ENCODE results near the gene PSTK. TPM values are rescaled to one million over a fixed set of nuclear protein-coding genes. Genes with fewer than 3 reads are reported as not detected.

The PSTK gene
- total and polyA plus RNA-seq, 9 of the 15 experiments (the other 6 are each of a cell fraction or from before 2014, with no cell fraction given): 13.2 to 49.7 (median 18.9) TPM

DNA sequence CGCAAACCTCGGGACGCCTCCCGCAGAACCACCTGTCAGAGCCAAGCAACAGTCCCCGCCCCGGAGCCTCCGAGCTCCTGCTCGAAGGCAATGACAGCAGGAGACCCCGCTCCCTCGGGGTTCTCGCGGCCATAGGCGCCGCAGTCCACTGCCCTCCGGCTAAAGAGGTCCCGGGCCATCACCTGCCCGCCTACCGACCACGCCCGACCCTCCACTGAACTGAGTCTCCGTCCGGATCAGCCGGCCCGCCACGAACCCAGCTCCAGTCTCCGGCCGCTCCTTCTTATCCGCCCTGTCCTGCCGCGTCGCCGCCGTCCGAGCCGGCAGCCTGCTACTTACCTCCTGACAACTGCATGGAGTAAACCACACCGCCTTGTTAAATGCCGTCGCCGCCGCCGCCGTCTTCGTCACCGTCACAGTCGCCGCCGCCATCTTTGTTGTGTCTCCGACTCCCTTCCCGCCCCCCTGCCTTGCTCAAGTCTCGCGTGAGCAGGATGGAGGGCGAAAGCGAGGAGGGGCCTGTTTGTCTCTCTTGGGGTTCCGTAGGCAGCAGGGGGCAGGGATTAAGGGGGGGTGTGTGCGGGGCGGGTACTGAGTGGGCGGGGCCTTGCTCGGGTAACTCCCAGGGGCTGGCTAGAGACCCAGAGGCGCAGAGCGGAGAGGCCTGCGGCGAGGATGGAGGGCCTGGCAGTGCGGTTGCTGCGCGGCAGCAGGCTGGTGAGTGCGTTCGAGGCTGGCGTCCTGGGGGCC lies 28.3 kb downstream of the PSTK start, which contains the start of the genes ACADSB and IKZF5 (continued):
- TF ChIP-seq POLR2AphosphoS5 (IDR thresholded peaks at IDR 0.05; ENCODE audit: control insufficient read depth, insufficient read depth, low read depth, low read length) (peak; percentile 58), PCBP1 (IDR thresholded peaks at IDR 0.05; ENCODE audit: low read depth, low read length, poor library complexity, severe bottlenecking) (peak; percentile 19), MECOM (CRISPR knock-in tag; IDR thresholded peaks at IDR 0.05) (no peak), ESRRA (IDR thresholded peaks at IDR 0.05; ENCODE audit: borderline replicate concordance, low read depth) (no peak), SNIP1 (IDR thresholded peaks at IDR 0.05; ENCODE audit: low read depth) (no peak), ZNF668 (CRISPR knock-in tag; IDR thresholded peaks at IDR 0.05) (no peak), ZNF445 (CRISPR knock-in tag; IDR thresholded peaks at IDR 0.05; ENCODE audit: low read depth) (no peak), SIRT6 (IDR thresholded peaks at IDR 0.05; ENCODE audit: low read depth, low read length) (no peak), CHD2 (IDR thresholded peaks at IDR 0.05; ENCODE audit: low read depth, low read length) (peak; percentile 97), ZNF143 (CRISPR knock-in tag; IDR thresholded peaks at IDR 0.05) (no peak), SREBF1 (IDR thresholded peaks at IDR 0.05; ENCODE audit: borderline replicate concordance, low read depth, low read length) (no peak), GATAD2B (IDR thresholded peaks at IDR 0.05; ENCODE audit: borderline replicate concordance) (no peak), ZNF407 (IDR thresholded peaks at IDR 0.05; ENCODE audit: low read depth) (peak; percentile 94), VEZF1 (CRISPR knock-in tag; IDR thresholded peaks at IDR 0.05) (peak; percentile 96), CBX5 (IDR thresholded peaks at IDR 0.05; ENCODE audit: borderline replicate concordance, low read depth) (no peak), ZNF165 (CRISPR knock-in tag; IDR thresholded peaks at IDR 0.05; ENCODE audit: borderline replicate concordance) (no peak), CXXC5 (CRISPR knock-in tag; IDR thresholded peaks at IDR 0.05) (0 out of 2 replicates have a peak, but pooled peaks have one; percentile 19), ZNF583 (CRISPR knock-in tag; IDR thresholded peaks at IDR 0.05) (no peak), SAFB (IDR thresholded peaks at IDR 0.05; ENCODE audit: borderline replicate concordance, low read depth, low read length) (no peak), MAFF (IDR thresholded peaks at IDR 0.05; ENCODE audit: low read length) (peak; percentile 22; the same call in 1 of the 2 replicates), MEF2D (tag; conservative IDR thresholded peaks at IDR 0.05; ENCODE audit: low read depth) (no peak)

Data from K562 (cell line).